Activated effector memory CD4-positive, alpha-beta T cell treated with Interleukin-2 at 50 U/mL for 16 hours (primary cell): ENCODE results near the gene MAP3K8.
"Not testable (repeated sequence)": the region's sequence is repeated elsewhere in the genome, so short reads cannot be mapped to it uniquely, and the experiment has no call there.

Source experiments
- DNase-seq: peaks from one replicate; pipeline ENCODE4 v3.0.0-alpha.2; 2020

Gene MAP3K8

DNA sequence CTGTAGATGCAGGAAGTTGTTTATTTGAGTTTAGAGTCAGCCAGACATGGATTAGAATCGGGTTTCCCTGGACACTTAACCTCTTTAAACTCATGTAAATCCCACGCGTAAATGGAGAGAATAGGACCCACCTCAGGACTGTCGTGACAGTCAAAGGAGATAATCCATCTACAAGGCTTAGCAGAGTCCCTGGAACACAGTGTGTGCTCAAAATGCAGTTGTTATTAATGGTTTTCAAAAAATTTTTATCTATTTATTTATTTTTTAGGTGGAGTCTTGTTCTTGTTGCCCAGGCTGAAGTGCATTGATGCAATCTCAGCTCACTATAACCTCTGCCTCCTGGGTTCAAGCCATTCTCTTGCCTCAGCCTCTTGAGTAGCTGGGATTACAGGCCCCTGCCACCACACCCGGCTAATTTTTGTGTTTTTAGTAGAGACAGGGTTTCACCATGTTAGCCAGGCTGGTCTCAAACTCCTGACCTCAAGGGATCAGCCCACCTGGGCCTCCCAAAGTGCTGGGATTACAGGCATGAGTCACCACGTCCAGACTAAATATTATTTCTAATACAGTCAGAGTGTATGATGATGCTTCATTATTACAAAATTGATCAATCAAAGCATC is 10.2 kb upstream of the MAP3K8 start:
- not testable (repeated sequence) for DNase-seq

- DNase-seq = no peak
Observed at GRCh38 chr10:30425336-30426075, 8.5 kb upstream of the MAP3K8 start.

DNA sequence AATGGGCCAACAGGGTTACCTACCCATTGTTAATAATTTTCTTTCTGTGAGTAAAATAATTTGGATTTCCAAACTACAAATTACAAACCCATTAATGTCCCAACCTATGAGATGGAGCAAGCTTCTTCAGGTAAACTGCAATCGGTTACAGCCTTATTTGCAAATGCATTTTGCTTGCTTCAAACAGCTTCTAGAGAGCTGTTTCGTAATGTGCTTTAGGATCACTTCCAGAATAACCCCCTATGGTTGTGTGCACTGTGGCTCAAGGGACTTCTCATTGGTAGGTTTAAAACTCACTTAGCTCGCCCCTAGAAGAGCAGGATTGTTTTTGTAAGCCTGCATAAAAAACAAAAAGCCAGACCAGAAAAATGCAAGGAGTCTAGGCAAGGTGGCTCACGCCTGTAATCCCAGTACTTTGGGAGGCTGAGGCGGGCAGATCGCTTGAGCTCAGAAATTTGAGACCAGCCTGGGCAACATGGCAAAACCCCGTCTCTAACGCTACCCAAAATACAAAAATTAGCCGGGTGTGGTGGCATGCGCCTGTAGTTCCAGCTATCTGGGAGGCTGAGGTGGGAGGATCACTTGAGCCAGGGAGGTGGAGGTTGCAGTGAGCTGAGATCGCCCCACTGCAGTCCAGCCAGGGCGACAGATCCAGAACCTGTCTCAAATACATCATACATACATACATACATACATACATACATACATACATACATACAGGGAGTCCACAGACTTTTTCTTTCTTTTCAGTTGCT is 3.3 kb upstream of the MAP3K8 start:
- no peak for DNase-seq

GRCh38 chr10:30431435-30431911 is 2.5 kb upstream of the MAP3K8 start:
- DNase-seq = no peak

- no peak for DNase-seq
Observed at GRCh38 chr10:30432622-30433305, 1.2 kb upstream of the MAP3K8 start.

DNA sequence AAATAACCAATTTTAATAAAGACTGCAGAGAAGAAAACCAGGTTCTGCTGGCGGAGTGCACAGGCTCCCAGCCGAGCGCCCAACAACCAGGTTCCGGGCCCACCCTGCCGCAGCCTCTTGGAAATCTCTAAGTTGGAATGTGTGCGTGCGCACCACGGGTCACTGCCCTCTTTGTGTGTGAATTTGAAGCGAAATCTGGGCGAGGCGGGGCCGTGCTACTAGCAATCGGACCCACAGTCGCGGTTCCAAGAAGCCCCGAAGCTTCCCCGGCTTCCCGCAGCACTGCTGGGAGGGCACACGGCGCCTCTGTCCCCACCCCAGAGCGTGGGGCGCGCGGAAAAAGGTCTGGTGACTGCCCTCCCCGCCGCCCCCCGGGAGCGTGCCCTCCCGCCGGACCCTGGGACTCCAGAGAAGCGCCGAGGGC is 666 bp upstream of the MAP3K8 start:
- DNase-seq = peak; percentile 25

DNA sequence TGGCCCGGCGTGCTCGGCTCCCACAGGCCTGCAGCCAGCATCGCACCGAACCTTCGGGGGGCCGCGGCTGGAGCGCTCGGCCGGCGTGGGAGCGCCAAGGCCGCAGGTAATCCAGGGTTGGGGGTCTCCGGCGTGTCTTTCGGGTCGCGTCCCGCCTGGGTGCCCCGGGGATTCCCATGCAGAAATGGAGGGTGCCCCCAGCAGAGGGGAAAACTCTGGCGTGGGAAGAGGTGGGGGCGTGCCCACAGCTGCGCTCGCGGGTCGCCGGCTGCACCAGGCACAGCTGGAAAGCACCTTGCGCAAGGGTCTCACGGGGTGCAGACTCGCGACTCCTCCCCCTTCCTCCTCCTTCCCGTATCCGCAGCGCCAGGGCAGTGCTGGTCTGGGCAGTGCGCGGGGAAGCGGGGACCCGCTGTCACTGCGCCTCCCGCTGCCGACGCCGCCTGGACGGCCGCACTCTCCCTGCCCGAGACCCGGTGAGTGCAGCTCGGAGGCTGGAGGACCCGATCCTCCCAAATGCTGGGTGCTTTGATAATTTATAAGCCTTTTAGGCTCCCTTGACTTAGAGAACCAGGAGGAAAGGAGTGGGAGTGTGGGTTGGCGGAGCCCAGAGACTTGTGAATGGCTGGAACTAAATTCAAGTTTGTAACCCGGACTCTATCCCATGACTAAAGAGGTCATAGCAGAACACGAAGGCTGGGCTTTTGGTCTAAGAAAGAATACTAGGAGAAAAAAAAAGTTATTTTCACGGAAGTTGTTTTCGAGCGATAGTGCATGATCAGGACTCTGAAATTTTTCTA is 489 bp downstream of the MAP3K8 start:
- DNase-seq = peak; percentile 38

GRCh38 chr10:30435073-30435422 is 1.1 kb downstream of the MAP3K8 start:
- DNase-seq = no peak

DNA sequence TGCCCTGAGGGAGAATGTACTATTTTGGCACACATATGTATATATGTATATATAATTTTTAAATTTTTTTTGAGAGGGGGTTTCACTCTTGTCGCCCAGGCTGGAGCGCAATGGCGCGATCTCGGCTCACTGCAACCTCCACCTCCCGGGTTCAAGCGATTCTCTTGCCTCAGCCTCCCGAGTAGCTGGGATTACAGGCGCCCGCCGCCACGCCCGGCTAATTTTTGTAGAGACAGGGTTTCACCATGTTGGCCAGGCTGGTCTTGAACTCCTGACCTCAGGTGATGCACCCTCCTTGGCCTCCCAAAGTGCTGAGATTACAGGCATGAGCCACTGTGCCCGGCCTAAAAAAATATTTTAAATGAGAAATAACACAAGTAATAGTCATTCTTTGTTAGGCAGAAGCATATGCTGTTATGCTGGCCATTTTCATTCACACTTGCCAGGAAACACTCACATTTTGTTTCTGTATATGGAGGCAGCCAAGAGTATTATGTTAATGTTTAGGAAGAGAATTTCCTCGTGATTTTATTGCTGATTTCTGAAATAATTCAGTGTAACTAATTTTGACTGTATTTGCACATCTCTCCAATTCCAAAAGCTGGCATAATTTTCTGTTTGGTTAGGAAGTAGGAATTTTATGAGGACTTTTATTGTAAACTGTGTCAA is 1.6 kb downstream of the MAP3K8 start:
- not testable (repeated sequence) for DNase-seq

DNA sequence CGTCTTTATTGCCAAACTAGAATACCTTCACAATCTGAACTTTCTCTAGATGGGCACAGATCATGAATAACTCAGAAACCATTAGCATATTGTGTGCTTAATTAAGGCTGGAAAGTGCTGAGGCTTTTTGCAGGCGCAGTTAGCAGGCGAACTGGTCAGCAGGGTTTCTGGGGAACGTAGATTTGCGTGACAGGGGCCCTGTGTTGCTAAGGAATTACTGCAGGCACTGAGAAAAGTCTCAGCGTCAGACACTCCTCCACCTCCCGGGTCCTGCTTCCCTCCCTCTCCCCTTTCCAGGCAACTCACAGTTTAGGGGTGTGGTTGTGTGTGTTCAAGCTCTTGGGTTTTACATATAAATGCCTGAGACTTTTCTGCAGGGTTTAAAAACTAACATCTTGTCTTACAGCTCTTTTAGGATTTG is 2.2 kb downstream of the MAP3K8 start:
- no peak for DNase-seq

DNA sequence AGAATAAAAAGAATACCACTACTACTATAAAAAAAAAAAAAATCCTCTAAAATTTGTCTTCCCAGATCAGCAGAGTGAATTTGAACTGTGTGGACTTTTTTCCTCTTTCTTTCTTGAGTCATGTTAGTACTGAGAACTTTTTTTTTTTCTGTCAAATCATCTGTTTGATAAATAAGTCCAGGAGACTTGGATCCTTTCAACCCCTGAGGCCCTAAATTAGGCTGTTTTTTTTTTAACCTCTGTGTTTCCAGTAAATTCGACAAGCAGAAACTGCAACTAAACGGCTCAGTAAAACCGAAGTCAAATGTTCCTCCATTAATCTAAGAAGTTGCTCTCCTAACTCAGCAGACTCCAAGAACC is 2.7 kb downstream of the MAP3K8 start:
- no peak for DNase-seq

- DNase-seq = no peak
Observed at GRCh38 chr10:30437031-30437841, 3.3 kb downstream of the MAP3K8 start.

DNA sequence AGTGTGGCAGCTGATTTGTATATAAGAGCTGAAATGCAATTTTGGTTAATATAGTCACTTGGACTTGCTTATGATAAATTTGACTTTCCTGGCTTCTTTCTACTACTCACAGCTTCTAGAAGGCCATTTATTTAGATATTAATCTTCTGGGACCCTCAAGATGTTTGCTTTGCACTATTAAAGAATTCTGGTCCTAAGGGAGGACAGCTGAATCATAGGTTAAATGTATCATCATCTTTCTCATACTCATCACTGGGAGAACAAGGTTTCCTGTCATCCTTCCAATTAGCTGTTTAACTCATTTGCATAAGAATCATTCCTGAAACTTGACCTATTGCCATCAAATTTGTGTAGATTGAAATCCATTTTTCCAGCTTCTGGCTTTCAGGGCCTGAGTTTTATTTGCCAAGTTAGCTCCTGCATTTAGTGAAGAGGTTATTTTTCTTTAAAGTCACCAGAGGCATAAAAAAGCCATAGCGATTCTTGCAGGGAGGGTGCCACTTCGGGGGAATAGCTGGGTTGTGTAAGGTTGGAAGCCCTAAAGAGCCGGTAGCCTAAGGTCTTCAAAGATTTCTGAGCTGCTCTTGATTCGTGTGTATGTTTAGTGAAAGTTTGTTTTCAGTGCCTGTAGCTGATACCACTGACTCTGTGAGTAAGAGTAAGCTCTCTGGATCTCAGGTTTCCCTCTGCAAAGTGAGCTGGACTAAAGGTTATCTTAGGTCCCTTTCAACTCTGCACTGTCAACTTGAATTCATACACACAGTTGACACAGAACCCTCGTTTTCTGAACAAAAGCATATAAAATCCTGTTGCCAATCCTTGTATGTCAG is 4.3 kb downstream of the MAP3K8 start:
- DNase-seq = no peak

DNA sequence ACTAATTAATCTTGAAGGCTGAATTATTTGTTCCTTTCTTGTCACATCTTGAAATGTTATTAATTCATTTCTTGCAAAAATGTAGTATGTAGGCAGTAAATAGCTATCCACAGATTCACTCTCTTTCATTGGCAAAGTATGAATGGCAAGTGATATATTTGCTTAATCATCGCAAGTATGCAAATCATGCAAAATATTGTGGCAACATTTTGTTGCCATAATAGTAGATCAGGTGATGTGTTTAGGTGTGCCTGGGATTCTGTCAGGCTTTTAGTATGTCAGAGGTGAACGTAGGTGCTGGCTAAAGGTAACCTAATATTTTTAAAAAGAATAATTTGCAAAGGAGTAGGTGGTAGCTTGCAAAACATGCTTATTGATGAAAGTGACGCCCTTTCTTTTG is 5.9 kb downstream of the MAP3K8 start:
- no peak for DNase-seq

DNA sequence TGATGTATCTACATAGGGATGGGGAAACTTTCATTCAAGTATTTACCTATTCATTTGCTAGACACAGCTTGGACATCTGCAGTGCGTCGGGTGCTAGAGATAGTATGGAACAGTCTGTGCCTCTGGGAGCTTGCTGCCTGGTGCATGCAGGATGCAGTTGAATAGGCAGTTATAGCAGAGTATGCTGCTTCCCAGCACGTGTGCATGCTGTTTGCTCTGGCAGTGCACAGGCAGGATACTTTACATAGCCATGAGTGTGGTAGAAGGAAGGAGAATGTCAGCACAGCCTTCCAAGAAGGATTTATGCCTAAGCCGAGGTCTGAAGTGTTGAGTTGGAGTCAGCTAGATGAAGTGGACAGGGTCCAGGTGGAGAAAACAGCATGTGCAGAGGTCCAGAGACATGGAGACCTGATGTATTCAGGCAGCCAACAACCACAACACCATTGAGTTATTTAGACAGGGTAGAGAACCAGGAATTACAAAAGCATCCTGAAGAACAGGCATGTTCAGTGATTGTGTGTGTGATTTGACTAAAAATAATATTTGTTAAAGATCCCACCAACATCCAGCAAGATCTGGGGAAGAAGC is 8.1 kb downstream of the MAP3K8 start:
- DNase-seq = no peak

- no peak for DNase-seq
Observed at GRCh38 chr10:30443049-30443448, 9.1 kb downstream of the MAP3K8 start.

- DNase-seq = no peak
Observed at GRCh38 chr10:30445711-30446110, 11.7 kb downstream of the MAP3K8 start.

GRCh38 chr10:30447125-30447799 is 13.3 kb downstream of the MAP3K8 start:
- DNase-seq = no peak

- DNase-seq = no peak
Observed at GRCh38 chr10:30448092-30448491, 14.1 kb downstream of the MAP3K8 start.
